Skeletal muscle cell (primary cell): ENCODE results near the gene CHRNB4.

Experiments
- DNase-seq: peaks from one replicate; pipeline ENCODE4 v3.0.0-alpha.2; 2010; ENCODE audit warnings: low read depth
- H3K4me3 ChIP-seq: 2 replicates; pipeline ENCODE4 v1.5.1; 2011; ENCODE audit warnings: low read depth, mild to moderate bottlenecking, control low read depth, low read length, moderate library complexity

CHRNB4 gene

DNA sequence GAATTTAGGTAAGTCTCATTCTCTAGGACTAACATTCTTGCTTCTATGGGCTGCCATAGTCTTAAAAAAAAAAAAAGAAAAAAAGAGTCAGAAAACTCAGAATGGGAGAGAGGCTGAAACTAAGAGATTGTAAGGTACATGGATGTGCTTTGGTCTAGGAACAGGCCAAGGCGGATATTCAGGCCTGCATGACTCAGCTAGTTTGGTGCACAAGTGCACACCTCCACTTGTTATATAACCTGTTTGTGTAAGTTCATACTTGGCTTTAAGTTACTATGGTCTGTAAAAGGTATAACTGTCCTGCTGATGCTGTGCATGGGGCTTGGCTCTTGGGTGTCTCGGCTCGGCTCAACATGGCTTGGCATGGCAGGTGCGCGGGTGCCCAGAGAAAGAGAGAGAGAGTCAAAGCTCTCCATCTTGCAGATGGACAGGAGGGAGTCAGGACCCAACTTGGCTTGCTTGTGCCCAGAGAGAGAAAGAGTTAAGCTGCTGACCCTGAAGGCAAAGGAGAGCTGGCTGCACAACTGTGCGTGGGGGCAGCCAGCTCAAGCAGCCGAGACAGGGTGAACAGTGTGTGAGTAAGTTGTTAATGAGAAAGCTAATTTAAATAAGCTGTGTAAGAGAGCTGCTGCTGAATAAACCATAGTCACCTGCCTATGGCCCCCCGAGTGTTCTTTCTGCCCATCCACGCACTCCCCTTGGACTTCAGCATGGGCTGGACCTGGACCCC lies 31.4 kb upstream of the CHRNB4 start:
- no peak for DNase-seq
- no peak overlapping the region for H3K4me3 ChIP-seq

- H3K4me3 ChIP-seq, result no peak overlapping the region
- DNase-seq, result no peak
These were observed 30.7 kb upstream of the CHRNB4 start for GRCh38 chr15:78671626-78672211.

DNA sequence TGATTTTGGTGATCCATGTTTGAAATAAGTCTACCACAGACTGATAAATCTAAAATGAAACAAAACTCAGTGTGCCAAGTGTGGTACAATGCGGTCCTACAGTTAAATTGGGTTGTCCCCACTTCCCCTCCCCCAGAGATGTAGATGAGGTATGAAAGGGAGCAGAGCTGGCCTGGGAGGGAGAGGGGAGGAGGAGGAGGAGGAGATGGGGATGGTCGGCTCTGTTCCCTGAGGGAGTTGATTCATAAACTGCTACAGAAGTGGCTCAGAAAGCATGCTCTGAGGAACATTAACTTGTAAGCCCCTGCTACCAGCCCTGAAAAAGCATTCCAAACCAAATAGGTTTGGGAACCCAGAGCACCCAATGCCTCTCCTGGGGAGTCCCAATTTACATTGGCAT lies 28.0 kb upstream of the CHRNB4 start:
- DNase-seq, result no peak
- H3K4me3 ChIP-seq, result no peak overlapping the region

DNA sequence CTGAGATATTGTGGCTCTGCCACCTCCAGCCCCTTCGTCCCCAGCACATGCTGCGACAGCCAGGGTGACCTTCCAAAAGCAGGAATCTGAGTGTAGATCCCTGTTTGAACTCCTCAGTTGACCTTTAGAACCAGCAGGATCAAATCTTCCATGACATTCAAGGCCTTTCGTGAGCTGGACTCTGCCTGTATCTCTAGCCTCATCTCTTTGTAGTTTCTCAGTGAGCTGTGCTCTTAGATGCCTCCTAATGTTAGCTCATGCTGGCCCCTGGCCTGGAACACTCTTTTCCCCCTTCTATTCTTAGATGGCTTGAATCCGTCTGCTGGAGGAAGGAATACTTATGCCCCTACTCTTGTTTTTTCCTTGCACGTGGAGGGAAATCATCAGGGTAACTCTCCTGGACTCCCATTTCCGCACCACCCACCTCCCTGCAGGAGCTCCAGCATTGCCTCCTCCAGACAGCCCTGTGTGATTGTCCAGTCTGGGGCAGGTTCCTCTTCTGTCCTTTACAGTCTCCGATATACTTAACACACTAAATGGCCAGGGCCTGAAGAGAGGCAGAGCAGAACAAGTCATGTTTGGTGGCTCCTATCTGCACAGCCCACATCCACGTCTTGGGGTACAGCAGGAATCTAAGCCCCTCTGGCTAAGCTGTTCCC lies 26.7 kb upstream of the CHRNB4 start:
- no peak overlapping the region for H3K4me3 ChIP-seq
- no peak for DNase-seq

DNA sequence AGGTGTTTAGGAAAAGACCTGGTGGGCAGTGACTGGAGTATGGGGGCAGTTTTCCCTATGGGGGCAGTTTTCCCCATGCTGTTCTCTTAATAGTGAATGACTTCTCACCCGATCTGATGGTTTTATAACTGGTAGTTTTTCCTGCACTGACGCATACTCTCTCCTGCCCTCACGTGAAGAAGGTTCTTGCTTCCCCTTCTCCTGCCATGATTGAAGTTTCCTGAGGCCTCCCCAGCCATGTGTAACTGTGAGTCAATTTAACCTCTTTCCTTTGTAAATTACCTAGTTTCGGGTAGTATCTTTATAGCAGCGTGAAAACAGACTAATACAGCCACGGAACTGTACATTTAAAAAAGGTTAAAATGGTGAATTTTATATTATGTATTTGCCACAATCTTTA lies 25.0 kb upstream of the CHRNB4 start:
- no peak for DNase-seq
- H3K4me3 ChIP-seq, result no peak overlapping the region

- no peak for DNase-seq
- no peak overlapping the region for H3K4me3 ChIP-seq
These were observed 22.7 kb upstream of the CHRNB4 start for GRCh38 chr15:78663703-78664102.

DNA sequence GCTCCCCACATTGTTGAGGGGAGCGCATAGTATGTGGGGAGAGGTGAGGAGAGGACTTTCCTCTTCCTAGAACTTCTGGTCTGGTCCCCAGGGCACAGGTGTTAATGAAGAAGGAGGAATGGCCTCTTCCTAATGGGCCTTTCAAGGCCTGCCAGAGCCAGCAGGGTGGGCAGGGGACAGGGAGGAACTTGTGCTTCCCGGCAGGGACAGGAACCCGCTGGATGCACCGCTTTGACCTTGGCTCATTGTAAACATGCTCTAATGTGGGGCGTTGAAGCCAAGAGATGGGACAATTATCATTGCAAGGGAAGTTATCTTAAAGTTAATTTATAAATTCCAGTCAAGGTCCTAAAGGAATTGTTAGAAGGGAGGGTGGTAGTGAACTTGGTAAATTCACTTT lies 21.0 kb upstream of the CHRNB4 start:
- DNase-seq, result no peak
- H3K4me3 ChIP-seq, result no peak overlapping the region

- no peak for DNase-seq
- H3K4me3 ChIP-seq, result no peak overlapping the region
These were observed 20.0 kb upstream of the CHRNB4 start for GRCh38 chr15:78661001-78661400.

GRCh38 chr15:78660584-78660983 lies 19.6 kb upstream of the CHRNB4 start:
- no peak overlapping the region for H3K4me3 ChIP-seq
- DNase-seq, result no peak

- no peak overlapping the region for H3K4me3 ChIP-seq
- DNase-seq, result no peak
These were observed 17.8 kb upstream of the CHRNB4 start for GRCh38 chr15:78658823-78659222.

- DNase-seq, result no peak
- H3K4me3 ChIP-seq, result no peak overlapping the region
These were observed 13.3 kb upstream of the CHRNB4 start for GRCh38 chr15:78654272-78654671.

DNA sequence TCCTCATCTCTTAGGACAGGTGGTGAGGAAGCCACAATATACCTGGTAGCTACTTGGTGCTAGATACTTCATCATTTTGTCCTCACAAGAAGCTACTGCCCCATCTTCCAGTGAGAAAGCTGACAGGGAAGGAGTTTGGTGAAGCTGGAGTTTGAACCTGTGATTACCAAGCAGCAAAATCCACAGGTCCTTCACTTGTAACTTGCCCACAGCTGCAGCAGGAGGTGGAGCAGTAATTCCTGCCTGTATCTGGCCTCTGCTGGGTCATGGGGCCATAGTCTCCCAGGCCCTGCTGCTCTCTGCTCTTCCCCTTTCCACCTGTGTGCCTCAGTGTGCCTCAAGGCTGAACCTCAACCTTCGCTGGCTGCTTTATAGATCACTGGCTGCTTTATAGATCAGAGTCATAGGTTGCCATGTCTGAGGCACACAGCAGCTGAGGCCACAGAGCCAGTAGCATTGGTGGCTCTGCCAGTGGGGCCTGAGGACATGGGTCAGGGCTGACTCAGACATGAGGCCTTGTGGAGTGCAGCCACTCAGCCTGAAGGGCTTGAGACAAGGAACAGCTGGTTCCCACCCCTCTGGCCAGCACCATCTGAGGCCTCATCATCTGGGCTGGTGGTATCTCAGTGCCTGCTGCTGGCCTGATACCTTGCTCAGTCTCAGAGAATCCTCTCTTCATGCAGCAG lies 11.1 kb upstream of the CHRNB4 start:
- H3K4me3 ChIP-seq, result no peak overlapping the region
- no peak for DNase-seq

DNA sequence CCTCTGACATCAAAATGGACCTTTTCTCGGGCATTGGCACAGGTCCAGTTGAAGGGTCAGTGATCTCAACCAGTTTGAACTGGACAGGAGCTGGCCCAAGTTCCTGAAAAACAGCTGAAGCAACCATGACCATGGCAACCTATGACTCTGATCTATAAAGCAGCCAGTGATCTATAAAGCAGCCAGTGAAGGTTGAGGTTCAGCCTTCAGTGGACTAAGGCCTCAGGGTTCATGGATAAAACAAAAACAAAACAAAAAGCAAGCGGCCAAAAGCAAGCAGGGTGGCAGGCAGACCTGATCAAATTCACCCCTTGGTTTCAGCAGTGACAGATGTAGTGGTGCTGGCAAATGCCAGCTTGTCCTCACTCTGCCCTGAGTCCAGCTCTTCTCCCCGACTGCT lies 10.0 kb upstream of the CHRNB4 start:
- no peak overlapping the region for H3K4me3 ChIP-seq
- DNase-seq, result no peak

- no peak overlapping the region for H3K4me3 ChIP-seq
- no peak for DNase-seq
These were observed 9.0 kb upstream of the CHRNB4 start for GRCh38 chr15:78650022-78650421.

DNA sequence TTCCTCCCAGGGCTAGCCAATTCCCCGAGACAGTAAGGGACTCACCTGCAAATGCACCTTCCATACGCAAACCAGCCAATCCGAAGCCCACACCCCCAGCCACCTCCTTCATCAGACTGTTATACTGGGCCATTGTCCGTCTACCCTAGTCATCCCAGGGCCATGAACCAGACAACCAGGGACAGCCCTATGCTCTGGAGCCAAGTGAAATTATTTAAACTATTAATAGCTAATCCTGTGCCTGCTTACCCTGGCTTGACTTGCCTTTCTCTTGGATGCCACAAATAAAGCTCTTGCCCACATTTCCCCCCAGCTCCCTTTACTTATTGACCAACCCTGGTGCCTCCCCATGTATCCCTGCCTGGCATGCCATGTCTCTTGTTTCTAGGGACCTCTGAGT lies 4.0 kb upstream of the CHRNB4 start:
- no peak overlapping the region for H3K4me3 ChIP-seq

GRCh38 chr15:78642331-78642730 lies 1.3 kb upstream of the CHRNB4 start:
- DNase-seq, result no peak
- H3K4me3 ChIP-seq, result no peak overlapping the region

More for the DNA sequence above, 4.0 kb upstream of the CHRNB4 start:
- DNase-seq, result no peak

DNA sequence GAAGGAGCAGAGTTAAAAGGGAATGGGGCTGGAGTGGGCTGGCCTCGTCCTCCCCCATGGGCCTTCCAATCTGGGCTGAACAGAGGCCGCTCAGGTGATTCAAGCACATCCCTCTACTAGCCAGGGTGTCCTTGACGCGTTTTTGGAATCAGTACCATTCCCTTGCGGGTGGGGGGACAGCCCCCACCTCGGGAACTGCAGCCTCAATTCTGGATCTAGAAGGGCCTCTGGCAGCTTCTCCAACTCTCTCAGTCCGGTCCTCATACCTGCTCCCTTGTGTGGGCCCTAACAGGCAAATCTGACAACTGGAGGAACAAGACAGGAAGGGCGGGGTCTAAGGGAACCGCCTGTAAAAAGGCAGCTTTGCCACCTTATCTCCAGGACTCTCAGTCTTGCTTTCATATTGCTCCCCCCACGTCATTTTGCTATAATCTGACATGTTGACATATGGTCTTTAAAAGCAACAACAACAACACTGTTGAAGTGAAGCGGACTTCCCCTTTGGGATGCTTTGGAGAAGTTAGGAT lies 802 bp upstream of the CHRNB4 start:
- DNase-seq, result no peak
- no peak overlapping the region for H3K4me3 ChIP-seq

- peak overlapping the region; percentile 48 for H3K4me3 ChIP-seq
- DNase-seq, result no peak
These were observed 396 bp downstream of the CHRNB4 start for GRCh38 chr15:78640527-78641101.

DNA sequence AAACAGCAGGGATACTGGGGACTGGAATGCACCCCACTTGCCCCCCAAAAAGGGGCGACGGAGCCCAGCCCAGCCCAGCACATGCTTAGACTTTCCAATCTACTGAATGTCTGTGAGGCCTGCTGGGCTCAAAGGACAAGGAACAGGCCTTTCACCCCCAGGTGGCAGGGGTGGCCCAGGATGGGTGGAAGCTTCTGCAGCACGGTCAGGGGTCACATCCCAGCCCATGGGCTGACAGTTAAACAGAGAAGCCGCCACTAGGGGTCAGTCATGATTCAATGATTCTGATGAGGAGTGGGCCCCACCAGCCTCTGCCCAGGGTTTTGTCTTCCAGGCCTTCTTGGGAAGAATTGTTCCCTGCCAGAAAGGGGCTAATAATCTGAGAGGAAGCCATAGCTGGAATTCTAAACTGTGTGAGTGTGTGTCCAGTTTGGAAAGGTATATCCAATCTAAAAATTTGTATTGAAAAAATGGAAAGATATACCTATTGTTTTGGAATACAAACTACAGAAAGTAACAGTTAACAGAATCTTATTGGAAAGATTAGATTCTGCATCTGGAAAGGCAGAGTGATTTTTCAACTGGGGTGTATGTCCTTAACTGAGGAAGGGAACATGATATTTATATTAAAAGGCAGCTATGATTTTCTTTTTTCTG lies 2.2 kb downstream of the CHRNB4 start:
- H3K4me3 ChIP-seq, result no peak overlapping the region
- DNase-seq, result no peak
